Panc1 (cell line): Measurements from ENCODE around the gene STAM2. TPM values are rescaled to one million over a fixed set of nuclear protein-coding genes. Genes with fewer than 3 reads are reported as not detected.

Experiments used
- ATAC-seq: fragments of 200-7000 bp; cut with Tn5 transposase; 2 replicates; pipeline ENCODE4 v1.9.1; 2020; ENCODE audit warnings: mild to moderate bottlenecking, moderate library complexity
- BruUV-seq: library from RNA; stranded (reverse); fragments of 400-500 nt; replicated peaks from 2 replicates; lab custom pipeline; 2021; lab: Mats Ljungman, UMichigan
- CTCF ChIA-PET: fragments of 300-600 bp; sonication (Branson Sonifier 250); formaldehyde crosslinking; loops from one replicate; lab custom pipeline; 2022; ENCODE audit warnings: antibody characterized with exemption; lab: Charles Lee
- POLR2A ChIA-PET: fragments of 300-600 bp; sonication (Branson Sonifier 250); formaldehyde crosslinking; loops from one replicate; lab custom pipeline; 2022; ENCODE audit warnings: antibody characterized with exemption; lab: Charles Lee
- DNase-seq: peaks from one replicate; pipeline ENCODE4 v3.0.0-alpha.2; 2010; ENCODE audit warnings: low read depth, low spot score
- H3K27ac ChIP-seq: 2 replicates; pipeline ENCODE4 v1.5.1; 2011; ENCODE audit warnings: mild to moderate bottlenecking, low read length, inconsistent platforms
- H3K27me3 ChIP-seq: fragments of 200-500 bp; sonication (Bioruptor generic); 2 replicates; pipeline ENCODE4 v1.6.0; 2014; ENCODE audit warnings: low read length, inconsistent platforms; ENCODE audit not compliant: control insufficient read depth, insufficient read depth
- H3K36me3 ChIP-seq: fragments of 200-500 bp; sonication (Bioruptor generic); 2 replicates; pipeline ENCODE4 v1.5.1; 2014; ENCODE audit warnings: inconsistent platforms, mild to moderate bottlenecking, low read length, moderate library complexity; ENCODE audit not compliant: control insufficient read depth, insufficient read depth
- H3K4me1 ChIP-seq: 2 replicates; pipeline ENCODE4 v1.5.1; 2011; ENCODE audit warnings: inconsistent platforms, mild to moderate bottlenecking, low read length, moderate library complexity; ENCODE audit not compliant: control insufficient read depth, insufficient read depth
- H3K4me3 ChIP-seq, 2 experiments: 2 replicates each; pipeline ENCODE4 v1.5.1; 2011 to 2012; ENCODE audit warnings: low read depth in 2 of 2, low read length in 2 of 2, mild to moderate bottlenecking in 2 of 2, inconsistent platforms in 1 of 2, moderate library complexity in 1 of 2
- H3K9me3 ChIP-seq: fragments of 200-500 bp; sonication (Bioruptor generic); 2 replicates; pipeline ENCODE4 v1.5.1; 2014; ENCODE audit warnings: low read depth, mild to moderate bottlenecking, inconsistent platforms, low read length, moderate library complexity; ENCODE audit not compliant: control insufficient read depth, insufficient read depth
- CTCF ChIP-seq: fragments of 450-650 bp; IDR thresholded peaks from 2 replicates; pipeline ENCODE4 v1.5.1; 2017; ENCODE audit warnings: mild to moderate bottlenecking
- POLR2AphosphoS5 ChIP-seq: IDR thresholded peaks from 2 replicates; pipeline ENCODE4 v1.6.1; 2012; ENCODE audit warnings: mild to moderate bottlenecking, low read depth, low read length, moderate library complexity
- SIN3A ChIP-seq: IDR thresholded peaks from 2 replicates; pipeline ENCODE4 v1.6.1; 2012; ENCODE audit warnings: low read depth, mild to moderate bottlenecking, low read length, moderate library complexity, borderline replicate concordance; ENCODE audit not compliant: insufficient read depth
- TCF7L2 ChIP-seq: IDR thresholded peaks from 2 replicates; pipeline ENCODE4 v1.6.1; 2011; ENCODE audit warnings: mild to moderate bottlenecking, low read depth, low read length, inconsistent platforms
- in situ Hi-C: cut with HindIII; loops from 2 replicates; pipeline ENCODE4 v1.10.0; 2016; ENCODE audit warnings: low sequenced_read_pairs, low pct_unique_long_range_greater_than_20kb
- intact Hi-C: fragments of 100-400 bp; cut with micrococcal nuclease; formaldehyde crosslinking; loops from one replicate; pipeline ENCODE4 v1.10.0; 2022; ENCODE audit not compliant: unreplicated experiment
- total RNA-seq: library from RNA; stranded (reverse); gene quantifications from one replicate; pipeline ENCODE4 v1.2.1, GENCODE V29; 2021; ENCODE audit not compliant: unreplicated experiment
- TF ChIP-seq, protein P1 (sequence below), 2 experiments: IDR thresholded peaks; 2 replicates each; pipeline ENCODE4 v1.6.1; 2011 to 2012; ENCODE audit warnings: low read depth in 2 of 2, control low read depth in 1 of 2, low read length in 1 of 2, mild to moderate bottlenecking in 1 of 2, moderate library complexity in 1 of 2; ENCODE audit not compliant: insufficient read depth in 1 of 2

STAM2 gene
- total RNA-seq, 1 experiment from 2014 or later = 29.1 TPM

DNA sequence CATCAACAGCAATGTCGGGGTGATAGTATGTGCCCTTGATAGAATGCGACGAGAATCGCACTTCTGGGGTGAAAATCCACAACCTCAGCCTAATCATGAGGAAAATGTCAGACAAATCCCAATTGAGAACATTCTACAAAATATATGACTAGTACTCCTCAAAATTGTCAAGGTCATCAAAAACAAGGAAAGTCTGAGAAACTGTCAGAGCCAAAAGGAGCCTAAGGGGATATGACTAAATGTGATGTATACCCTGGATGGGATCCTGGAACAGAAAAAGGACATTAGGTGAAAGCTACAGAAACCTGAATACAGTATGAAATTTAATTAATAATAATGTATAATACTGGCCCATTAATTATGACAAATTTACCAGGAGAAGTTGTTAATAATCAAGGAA, 69.1 kb downstream of the STAM2 start:
- no TSS peak for BruUV-seq
- Histone ChIP-seq H3K4me1 (no peaks in the 10 kb centered on the region), H3K27me3 (no peaks in the 10 kb centered on the region), H3K9me3 (no peaks in the 10 kb centered on the region), H3K27ac (no peak overlapping the region), H3K4me3 (no peak overlapping the region), H3K36me3 (no peaks in the 10 kb centered on the region)
- ChIA-PET CTCF (no interaction called here), POLR2A (no interaction called here)
- in situ Hi-C loops (no loop called here), intact Hi-C loops (no loop called here)
- DNase-seq = no peak
- no peak for ATAC-seq
- no peak for TF ChIP-seq SIN3A
- no peak for TF ChIP-seq TCF7L2
- no peak for TF ChIP-seq POLR2AphosphoS5
- TF ChIP-seq CTCF = no peak
- TF ChIP-seq, protein P1, sequence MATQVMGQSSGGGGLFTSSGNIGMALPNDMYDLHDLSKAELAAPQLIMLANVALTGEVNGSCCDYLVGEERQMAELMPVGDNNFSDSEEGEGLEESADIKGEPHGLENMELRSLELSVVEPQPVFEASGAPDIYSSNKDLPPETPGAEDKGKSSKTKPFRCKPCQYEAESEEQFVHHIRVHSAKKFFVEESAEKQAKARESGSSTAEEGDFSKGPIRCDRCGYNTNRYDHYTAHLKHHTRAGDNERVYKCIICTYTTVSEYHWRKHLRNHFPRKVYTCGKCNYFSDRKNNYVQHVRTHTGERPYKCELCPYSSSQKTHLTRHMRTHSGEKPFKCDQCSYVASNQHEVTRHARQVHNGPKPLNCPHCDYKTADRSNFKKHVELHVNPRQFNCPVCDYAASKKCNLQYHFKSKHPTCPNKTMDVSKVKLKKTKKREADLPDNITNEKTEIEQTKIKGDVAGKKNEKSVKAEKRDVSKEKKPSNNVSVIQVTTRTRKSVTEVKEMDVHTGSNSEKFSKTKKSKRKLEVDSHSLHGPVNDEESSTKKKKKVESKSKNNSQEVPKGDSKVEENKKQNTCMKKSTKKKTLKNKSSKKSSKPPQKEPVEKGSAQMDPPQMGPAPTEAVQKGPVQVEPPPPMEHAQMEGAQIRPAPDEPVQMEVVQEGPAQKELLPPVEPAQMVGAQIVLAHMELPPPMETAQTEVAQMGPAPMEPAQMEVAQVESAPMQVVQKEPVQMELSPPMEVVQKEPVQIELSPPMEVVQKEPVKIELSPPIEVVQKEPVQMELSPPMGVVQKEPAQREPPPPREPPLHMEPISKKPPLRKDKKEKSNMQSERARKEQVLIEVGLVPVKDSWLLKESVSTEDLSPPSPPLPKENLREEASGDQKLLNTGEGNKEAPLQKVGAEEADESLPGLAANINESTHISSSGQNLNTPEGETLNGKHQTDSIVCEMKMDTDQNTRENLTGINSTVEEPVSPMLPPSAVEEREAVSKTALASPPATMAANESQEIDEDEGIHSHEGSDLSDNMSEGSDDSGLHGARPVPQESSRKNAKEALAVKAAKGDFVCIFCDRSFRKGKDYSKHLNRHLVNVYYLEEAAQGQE (IDR thresholded peaks at IDR 0.05; ENCODE audit: insufficient read depth in 1 of 2, low read depth in 2 of 2, low read length in 1 of 2) = no peak

DNA sequence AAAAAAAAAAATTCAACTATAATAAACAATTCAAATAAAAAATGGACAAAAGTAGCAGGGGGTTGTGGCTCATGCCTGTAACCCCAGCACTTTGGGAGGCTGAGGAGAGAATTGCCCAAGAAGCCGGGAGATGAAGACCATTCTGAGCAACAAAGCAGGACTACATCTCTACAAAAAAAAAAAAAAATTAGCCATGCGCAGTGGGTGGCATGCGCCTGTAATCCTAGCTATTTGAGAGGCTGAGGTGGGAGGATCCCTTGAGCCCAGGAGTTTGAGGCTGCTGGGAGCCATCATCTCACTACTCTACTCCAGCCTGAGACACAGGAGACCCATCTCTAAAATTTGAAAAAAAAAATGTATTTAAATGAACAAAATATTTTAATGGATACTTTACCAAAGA, 72.3 kb downstream of the STAM2 start:
- no peaks in the 10 kb centered on the region for H3K4me1 ChIP-seq
- no peak overlapping the region for H3K27ac ChIP-seq
- H3K9me3 ChIP-seq = no peaks in the 10 kb centered on the region
- POLR2A ChIA-PET = no interaction called here
- ATAC-seq (no peak), DNase-seq (no peak)
- no peaks in the 10 kb centered on the region for H3K36me3 ChIP-seq
- peaks cover 15% of the 10 kb centered on the region for H3K27me3 ChIP-seq
- no TSS peak for BruUV-seq
- CTCF ChIA-PET = interaction anchor here (0.7 kb wide), 1 partner anchor 61 kb away, joined by 5 read pairs; no protein-coding TSS in a partner anchor
- TF ChIP-seq TCF7L2 (no peak), CTCF (no peak), SIN3A (no peak), POLR2AphosphoS5 (no peak)
- TF ChIP-seq, protein P1 (IDR thresholded peaks at IDR 0.05; ENCODE audit: insufficient read depth in 1 of 2, low read depth in 2 of 2, low read length in 1 of 2) = no peak
- in situ Hi-C loops (no loop called here), intact Hi-C loops (no loop called here)
- H3K4me3 ChIP-seq = no peak overlapping the region
